Measurements from ENCODE around the gene VAV1. TPM values are rescaled to one million over a fixed set of nuclear protein-coding genes. Genes with fewer than 3 reads are reported as not detected.
A peak's percentile ranks its signal among the peaks of the same experiment; 100 is the strongest.

Gene VAV1
- total and polyA plus RNA-seq, 10 of the 15 experiments (the other 5 are each of a cell fraction or from before 2014, with no cell fraction given): 1.6 to 76.8 (median 40.7) TPM

GRCh38 chr19:6737284-6737872, 35.1 kb upstream of the VAV1 start, which contains the start of gene GPR108:
Gene GPR108, minus strand, starts transcription at chr19:6737580. Its CDS starts 4 bp downstream, at chr19:6737576.
- RAD21 ChIA-PET (ENCODE audit: unreplicated experiment): interaction anchor here (0.5 to 5.1 kb wide), 28 partner anchors 9 to 278 kb away, joined by 3 to 76 read pairs (median 6); partner anchors contain the start of genes DENND1C, SLC25A23, TNFSF14 and VAV1
- TF ChIP-seq PML (IDR thresholded peaks at IDR 0.05; ENCODE audit: low read length): 0 out of 2 replicates have a peak, but pooled peaks have one; percentile 20
- TF ChIP-seq PKNOX1 (IDR thresholded peaks at IDR 0.05): peak; percentile 100
- TF ChIP-seq RCOR1 (conservative IDR thresholded peaks at IDR 0.05; ENCODE audit: low read depth, low read length): no peak
- no peak for TF ChIP-seq CHD4 (IDR thresholded peaks at IDR 0.05)
- TF ChIP-seq BHLHE40 (IDR thresholded peaks at IDR 0.05; ENCODE audit: borderline replicate concordance in 1 of 2, low read depth in 2 of 2, low read length in 1 of 2): peak; percentile 99 to 100
- TF ChIP-seq NR2C1 (IDR thresholded peaks at IDR 0.05): peak; percentile 85
- TF ChIP-seq TCF12 (IDR thresholded peaks at IDR 0.05; ENCODE audit: low read depth, low read length): no peak
- TF ChIP-seq NR2F1 (conservative IDR thresholded peaks at IDR 0.05): peak; percentile 65
- peak; percentile 18; the same call in 1 of the 2 replicates for TF ChIP-seq HDGF (IDR thresholded peaks at IDR 0.05)
- TF ChIP-seq TCF3 (IDR thresholded peaks at IDR 0.05; ENCODE audit: borderline replicate concordance, insufficient read depth, low read depth, low read length): no peak
- TF ChIP-seq BRCA1 (IDR thresholded peaks at IDR 0.05; ENCODE audit: low read depth, low read length): peak; percentile 59
- no peak for TF ChIP-seq BCL11A (IDR thresholded peaks at IDR 0.05; ENCODE audit: low read depth, low read length)
- peak; percentile 98 for TF ChIP-seq CREB1 (IDR thresholded peaks at IDR 0.05; ENCODE audit: low read depth)
- TF ChIP-seq BMI1 (IDR thresholded peaks at IDR 0.05; ENCODE audit: borderline replicate concordance): no peak
- TF ChIP-seq SP1 (IDR thresholded peaks at IDR 0.05; ENCODE audit: low read depth, low read length): peak; percentile 100
- peak; percentile 98 for TF ChIP-seq LARP7 (IDR thresholded peaks at IDR 0.05)
- TF ChIP-seq HCFC1 (IDR thresholded peaks at IDR 0.05; ENCODE audit: low read length): peak; percentile 65
- no peak for TF ChIP-seq NFXL1 (IDR thresholded peaks at IDR 0.05; ENCODE audit: borderline replicate concordance)
- no peak for TF ChIP-seq SREBF2 (IDR thresholded peaks at IDR 0.05; ENCODE audit: low read length)
- no peak for TF ChIP-seq KAT2A (conservative IDR thresholded peaks at IDR 0.05; ENCODE audit: control insufficient read depth, low read depth, low read length)
- TF ChIP-seq RUNX3 (IDR thresholded peaks at IDR 0.05; ENCODE audit: low read length): peak; percentile 41; the same call in 1 of the 2 replicates
- TF ChIP-seq ZNF24 (IDR thresholded peaks at IDR 0.05): 0 out of 2 replicates have a peak, but pooled peaks have one; percentile 10
- no peak for TF ChIP-seq USF2 (IDR thresholded peaks at IDR 0.05; ENCODE audit: borderline replicate concordance, low read depth, low read length)
- 0 out of 2 replicates have a peak, but pooled peaks have one; percentile 12 for TF ChIP-seq SMARCA5 (IDR thresholded peaks at IDR 0.05)
- TF ChIP-seq NBN (IDR thresholded peaks at IDR 0.05): peak; percentile 93
- no peak for TF ChIP-seq ZNF384 (IDR thresholded peaks at IDR 0.05; ENCODE audit: borderline replicate concordance, low read depth, low read length)

More at GRCh38 chr19:6737284-6737872, 35.1 kb upstream of the VAV1 start, which contains the start of gene GPR108:
- ATAC-seq (peak; percentile 82), FAIRE-seq (peak; percentile 100), DNase-seq (ENCODE audit: low read depth, low spot score) (peak; percentile 100)
- POLR2A ChIA-PET: interaction anchor here (0.5 to 4.0 kb wide), 15 partner anchors 9 to 457 kb away, joined by 3 to 25 read pairs (median 4); partner anchors contain the start of genes C3, SH2D3A, TNFSF14 and VAV1
- peak within 1 kb of the TSS; percentile 92 for H3K27ac ChIP-seq (ENCODE audit: control insufficient read depth, insufficient read depth)
- H3K27me3 ChIP-seq (replicated peaks in 1 of 2; ENCODE audit: control insufficient read depth in 2 of 2, insufficient read depth in 2 of 2, low read length in 1 of 2): no peaks in the 10 kb centered on the region
- peak within 1 kb of the TSS; percentile 96 for H3K9ac ChIP-seq (ENCODE audit: control insufficient read depth, insufficient read depth, low read length)
- H4K20me1 ChIP-seq (ENCODE audit: control insufficient read depth, insufficient read depth): no peaks in the 10 kb centered on the region
- H3K4me3 ChIP-seq: peak within 1 kb of the TSS; percentile 100
- H3K4me1 ChIP-seq (ENCODE audit: control insufficient read depth, insufficient read depth, low read length): peaks cover 30% of the 10 kb centered on the region
- intact Hi-C loops (cut with micrococcal nuclease; ENCODE audit: unreplicated experiment): loop anchor here (2.0 kb wide), 3 partner anchors 63 to 147 kb away; partner anchors contain the start of genes CD70 and TNFSF14
- H3K79me2 ChIP-seq (ENCODE audit: control insufficient read depth, insufficient read depth, low read length): peaks cover 41% of the 10 kb centered on the region
- in situ Hi-C loops (cut with MboI): loop anchor here (5.0 kb wide), 2 partner anchors 125 to 220 kb away; no protein-coding TSS in a partner anchor
- H3K36me3 ChIP-seq (ENCODE audit: control insufficient read depth in 2 of 2, insufficient read depth in 2 of 2, low read length in 1 of 2): no peaks in the 10 kb centered on the region; a peak in 2 of 4 replicates
- BruUV-seq (replicated peaks): no TSS peak
- peak within 1 kb of the TSS; percentile 100 for H3K4me2 ChIP-seq (ENCODE audit: control insufficient read depth, insufficient read depth)
- H3K9me3 ChIP-seq (replicated peaks; ENCODE audit: control insufficient read depth, insufficient read depth, low read length): no peaks in the 10 kb centered on the region
- SMC1A ChIA-PET (ENCODE audit: uncharacterized antibody, unreplicated experiment): interaction anchor here (0.6 to 4.0 kb wide), 19 partner anchors 9 to 279 kb away, joined by 3 to 55 read pairs (median 8); partner anchors contain the start of genes TNFSF14 and VAV1
- WGBS (ENCODE audit: insufficient coverage, insufficient replicate concordance, low lambda C conversion rate, missing lambda C conversion rate): under 1% methylated on average over 50 of the region's 55 CpGs
- H2AFZ ChIP-seq (ENCODE audit: control insufficient read depth, low read depth, low read length): peak within 1 kb of the TSS; percentile 90
- CTCF ChIA-PET: interaction anchor here (0.6 to 5.5 kb wide), 28 partner anchors 8 to 612 kb away, joined by 3 to 104 read pairs (median 7); partner anchors contain the start of genes C3, SH2D3A and VAV1

All from GM12878 (cell line).